ENCODE results near the gene SPOP.

SPOP gene

GRCh38 chr17:49612726-49613125, 65.2 kb downstream of the SPOP start:
- DNase-seq: no peak

- no peak for DNase-seq
Measured at GRCh38 chr17:49610883-49611584, 66.9 kb downstream of the SPOP start.

- DNase-seq: no peak
Measured at GRCh38 chr17:49604314-49604869, 73.5 kb downstream of the SPOP start.

- DNase-seq: no peak
Measured at GRCh38 chr17:49603720-49604119, 74.2 kb downstream of the SPOP start.

- no peak for DNase-seq
Measured at GRCh38 chr17:49603238-49603637, 74.7 kb downstream of the SPOP start.

GRCh38 chr17:49602783-49603182, 75.1 kb downstream of the SPOP start:
- DNase-seq: no peak

- DNase-seq: no peak
Measured at GRCh38 chr17:49600949-49601348, 76.9 kb downstream of the SPOP start.

GRCh38 chr17:49598918-49599317, 79.0 kb downstream of the SPOP start:
- no peak for DNase-seq

GRCh38 chr17:49597928-49598655, 79.8 kb downstream of the SPOP start:
- no peak for DNase-seq

- no peak for DNase-seq
Measured at GRCh38 chr17:49597436-49597835, 80.5 kb downstream of the SPOP start.

- no peak for DNase-seq
Measured at GRCh38 chr17:49596613-49597244, 81.2 kb downstream of the SPOP start.

GRCh38 chr17:49595980-49596379, 81.9 kb downstream of the SPOP start:
- no peak for DNase-seq

GRCh38 chr17:49595328-49595727, 82.6 kb downstream of the SPOP start:
- no peak for DNase-seq

- DNase-seq: no peak
Measured at GRCh38 chr17:49592263-49592662, 85.6 kb downstream of the SPOP start.

- DNase-seq: no peak
Measured at GRCh38 chr17:49590874-49591273, 87.0 kb downstream of the SPOP start.

GRCh38 chr17:49589577-49589927, 88.3 kb downstream of the SPOP start:
- no peak for DNase-seq

- no peak for DNase-seq
Measured at GRCh38 chr17:49588726-49589576, 88.9 kb downstream of the SPOP start.

GRCh38 chr17:49588312-49588711, 89.6 kb downstream of the SPOP start:
- no peak for DNase-seq

GRCh38 chr17:49587366-49588073, 90.4 kb downstream of the SPOP start:
- DNase-seq: no peak

- DNase-seq: no peak
Measured at GRCh38 chr17:49585422-49586027, 92.4 kb downstream of the SPOP start.

GRCh38 chr17:49583889-49584288, 94.0 kb downstream of the SPOP start:
- DNase-seq: no peak

- no peak for DNase-seq
Measured at GRCh38 chr17:49583226-49583625, 94.7 kb downstream of the SPOP start.

Measured in effector CD4-positive, alpha-beta T cell (primary cell).